Measurements from ENCODE around the gene FUCA1.
"Not testable (repeated sequence)": the region's sequence is repeated elsewhere in the genome, so short reads cannot be mapped to it uniquely, and the experiment has no call there.

FUCA1 gene

GRCh38 chr1:23895993-23896392 lies 27.9 kb upstream of the FUCA1 start:
- no peak for DNase-seq

GRCh38 chr1:23895082-23895481 lies 27.0 kb upstream of the FUCA1 start:
- peak; percentile 59 to 86 (median 86) for DNase-seq

GRCh38 chr1:23889074-23889473 lies 21.0 kb upstream of the FUCA1 start:
- DNase-seq = no peak

- DNase-seq = no peak
These were observed 17.1 kb upstream of the FUCA1 start for GRCh38 chr1:23885222-23885621.

- DNase-seq = peak in 1 of 3 donors; percentile 43
These were observed 14.7 kb upstream of the FUCA1 start for GRCh38 chr1:23882746-23883145.

- no peak for DNase-seq
These were observed 11.7 kb upstream of the FUCA1 start for GRCh38 chr1:23879809-23880208.

- no peak for DNase-seq
These were observed 10.6 kb upstream of the FUCA1 start for GRCh38 chr1:23878668-23879067.

- DNase-seq = no peak
These were observed 7.3 kb upstream of the FUCA1 start for GRCh38 chr1:23875382-23875781.

- no peak for DNase-seq
These were observed 4.3 kb upstream of the FUCA1 start for GRCh38 chr1:23872421-23872820.

- peak; percentile 61 to 65 (median 65) for DNase-seq
These were observed 961 bp upstream of the FUCA1 start for GRCh38 chr1:23869051-23869450.

GRCh38 chr1:23868557-23869016 lies 497 bp upstream of the FUCA1 start:
- no peak for DNase-seq

- no peak for DNase-seq
These were observed 572 bp downstream of the FUCA1 start for GRCh38 chr1:23867542-23867894.

GRCh38 chr1:23865543-23865930 lies 2.6 kb downstream of the FUCA1 start:
- DNase-seq = peak; percentile 73 to 84 (median 81)

- no peak for DNase-seq
These were observed 3.1 kb downstream of the FUCA1 start for GRCh38 chr1:23864801-23865542.

GRCh38 chr1:23862640-23863039 lies 5.5 kb downstream of the FUCA1 start:
- DNase-seq = no peak

- no peak for DNase-seq
These were observed 13.5 kb downstream of the FUCA1 start for GRCh38 chr1:23854568-23854967.

GRCh38 chr1:23853124-23853523 lies 15.0 kb downstream of the FUCA1 start:
- not testable (repeated sequence) for DNase-seq

GRCh38 chr1:23851406-23851805 lies 16.7 kb downstream of the FUCA1 start:
- DNase-seq = not testable (repeated sequence)

- DNase-seq = no peak
These were observed 19.1 kb downstream of the FUCA1 start for GRCh38 chr1:23848673-23849616.

- not testable (repeated sequence) for DNase-seq
These were observed 20.5 kb downstream of the FUCA1 start for GRCh38 chr1:23847482-23848095.

GRCh38 chr1:23845163-23845562 lies 22.9 kb downstream of the FUCA1 start:
- DNase-seq = no peak

GRCh38 chr1:23843644-23844043 lies 24.4 kb downstream of the FUCA1 start:
- no peak for DNase-seq

- DNase-seq = peak; percentile 71 to 91 (median 85)
These were observed 29.7 kb downstream of the FUCA1 start for GRCh38 chr1:23838401-23838866.
